Muscle layer of duodenum (tissue), 2 donors: Measurements from ENCODE around the gene ZC3H18.

Experiments
- H3K27ac ChIP-seq: one replicate; pipeline ENCODE4 v1.7.0; 2013; ENCODE audit warnings: mild to moderate bottlenecking, low read length
- H3K27me3 ChIP-seq: one replicate; pipeline ENCODE4 v1.7.0; 2013; ENCODE audit warnings: low read depth, mild to moderate bottlenecking, control low read depth, low read length
- H3K36me3 ChIP-seq, 2 donors: one replicate each; pipeline ENCODE4 v1.7.0; 2013; ENCODE audit warnings: low read length in 2 of 2, control low read depth in 1 of 2, mild to moderate bottlenecking in 1 of 2; ENCODE audit not compliant: insufficient read depth in 2 of 2, control insufficient read depth in 1 of 2
- H3K4me1 ChIP-seq, 2 donors: one replicate each; pipeline ENCODE4 v1.7.0; 2013; ENCODE audit warnings: low read length in 2 of 2, mild to moderate bottlenecking in 2 of 2, control low read depth in 1 of 2, moderate library complexity in 1 of 2; ENCODE audit not compliant: insufficient read depth in 2 of 2, control insufficient read depth in 1 of 2
- H3K4me3 ChIP-seq, 2 donors: one replicate each; pipeline ENCODE4 v1.7.0; 2013; ENCODE audit warnings: low read length in 2 of 2, low read depth in 1 of 2, mild to moderate bottlenecking in 1 of 2
- H3K9me3 ChIP-seq, 2 donors: one replicate each; pipeline ENCODE4 v1.7.0; 2013; ENCODE audit warnings: low read length in 2 of 2, control low read depth in 1 of 2, mild to moderate bottlenecking in 1 of 2; ENCODE audit not compliant: control insufficient read depth in 1 of 2
- donor health status: healthy.

The ZC3H18 gene

DNA sequence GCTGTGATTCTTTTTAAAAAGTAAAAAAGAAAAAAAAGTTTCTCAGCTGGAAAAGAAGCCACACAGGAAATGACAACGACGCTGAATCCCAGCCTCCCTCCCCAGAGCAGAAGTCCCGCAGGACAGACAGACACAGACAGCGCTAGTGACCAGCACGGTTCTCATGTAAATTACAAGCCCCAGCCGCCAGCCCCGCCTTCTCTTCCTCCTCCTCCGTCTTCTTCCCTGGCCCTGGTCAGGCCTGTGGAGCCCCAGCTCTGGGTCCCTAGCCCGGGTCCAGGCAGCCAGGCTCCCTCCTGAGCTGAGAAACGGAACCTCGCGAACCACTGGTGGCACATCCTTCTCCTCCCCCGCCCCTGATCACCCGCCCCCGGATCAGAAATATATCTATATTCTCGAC lies 61.2 kb downstream of the ZC3H18 start:
- Histone ChIP-seq H3K4me1 (peaks cover 0 to 16% of the 10 kb centered on the region in 2 donors), H3K9me3 (no peaks in the 10 kb centered on the region), H3K36me3 (peaks cover 13 to 61% of the 10 kb centered on the region in 2 donors), H3K4me3 (no peak overlapping the region), H3K27ac (no peak overlapping the region), H3K27me3 (no peaks in the 10 kb centered on the region)

- H3K27me3 ChIP-seq, result no peaks in the 10 kb centered on the region
- H3K27ac ChIP-seq, result no peak overlapping the region
- no peaks in the 10 kb centered on the region for H3K9me3 ChIP-seq
- peaks cover 9 to 55% of the 10 kb centered on the region in 2 donors for H3K36me3 ChIP-seq
- peaks cover 0 to 16% of the 10 kb centered on the region in 2 donors for H3K4me1 ChIP-seq
- H3K4me3 ChIP-seq, result no peak overlapping the region
These were observed 61.9 kb downstream of the ZC3H18 start for GRCh38 chr16:88631920-88632586.

- peaks cover 0 to 16% of the 10 kb centered on the region in 2 donors for H3K4me1 ChIP-seq
- H3K9me3 ChIP-seq, result no peaks in the 10 kb centered on the region
- H3K27me3 ChIP-seq, result no peaks in the 10 kb centered on the region
- no peak overlapping the region for H3K27ac ChIP-seq
- no peak overlapping the region for H3K4me3 ChIP-seq
- H3K36me3 ChIP-seq, result peaks cover 5 to 50% of the 10 kb centered on the region in 2 donors
These were observed 62.4 kb downstream of the ZC3H18 start for GRCh38 chr16:88632587-88632930.

DNA sequence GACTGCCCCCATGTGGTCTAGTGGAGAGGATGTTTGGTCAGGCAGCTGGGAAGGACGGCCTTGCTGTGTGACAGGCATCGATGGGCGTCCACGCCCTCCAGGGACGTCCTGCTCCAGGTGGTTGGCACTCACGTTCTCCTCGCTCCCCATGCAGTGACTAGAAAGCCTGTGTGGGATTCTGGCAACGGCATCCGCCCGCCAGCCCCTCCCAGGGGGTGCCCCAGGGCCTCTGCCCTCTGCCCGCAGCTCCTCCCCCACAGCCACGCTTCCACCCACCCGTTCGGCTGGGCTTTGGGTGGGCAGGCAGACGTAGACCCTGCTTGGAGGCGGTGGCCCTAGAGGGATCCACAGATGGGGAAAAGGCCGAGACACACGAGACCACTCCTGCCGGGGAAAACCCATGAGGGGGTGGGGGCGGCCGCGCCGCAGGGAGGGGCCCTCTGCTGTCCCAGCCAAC lies 63.5 kb downstream of the ZC3H18 start:
- Histone ChIP-seq H3K4me1 (peaks cover 0 to 16% of the 10 kb centered on the region in 2 donors), H3K36me3 (peaks cover 0 to 38% of the 10 kb centered on the region in 2 donors), H3K9me3 (no peaks in the 10 kb centered on the region), H3K27me3 (peaks cover 4% of the 10 kb centered on the region), H3K4me3 (peak overlapping the region in 1 of 2 donors; percentile 52), H3K27ac (no peak overlapping the region)

GRCh38 chr16:88634141-88634993 lies 64.2 kb downstream of the ZC3H18 start:
- Histone ChIP-seq H3K27me3 (peaks cover 10% of the 10 kb centered on the region), H3K36me3 (peaks cover 0 to 36% of the 10 kb centered on the region in 2 donors), H3K27ac (no peak overlapping the region), H3K9me3 (no peaks in the 10 kb centered on the region), H3K4me1 (peaks cover 0 to 16% of the 10 kb centered on the region in 2 donors), H3K4me3 (peak overlapping the region; percentile 7 to 52)

DNA sequence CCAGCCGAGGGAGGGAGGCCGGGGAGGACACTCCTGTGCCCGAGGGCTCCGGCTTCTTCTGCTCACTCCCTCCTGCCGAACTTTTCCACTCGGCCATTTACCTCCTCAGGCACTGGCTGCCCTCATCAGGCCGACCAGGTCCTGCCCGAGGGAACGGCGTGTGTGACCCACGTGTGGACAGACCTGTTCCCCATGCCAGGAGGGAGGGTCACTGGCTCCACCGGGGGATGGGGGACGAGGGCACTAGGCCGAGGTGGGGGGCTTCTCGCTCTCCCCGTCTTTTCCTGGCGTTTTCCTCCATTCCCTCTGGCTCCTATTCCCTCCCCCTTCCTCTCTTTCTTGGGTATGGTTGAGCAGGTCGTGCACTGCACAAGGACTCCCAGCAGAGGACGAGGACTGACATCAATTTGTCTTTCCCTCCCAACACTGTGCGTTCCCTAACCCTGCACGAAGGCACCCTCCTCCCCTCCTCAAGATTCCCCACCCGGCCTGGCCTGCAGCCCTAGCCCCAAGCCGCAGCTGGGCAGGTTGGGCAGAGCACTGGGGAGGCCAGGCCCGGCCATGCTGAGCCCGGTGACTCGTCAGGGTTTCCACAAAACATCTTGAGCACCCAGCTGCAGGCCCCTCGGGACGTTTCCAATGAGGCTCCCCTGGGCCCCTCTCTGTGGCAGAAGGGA lies 64.9 kb downstream of the ZC3H18 start:
- Histone ChIP-seq H3K9me3 (no peaks in the 10 kb centered on the region), H3K27me3 (peaks cover 18% of the 10 kb centered on the region), H3K4me1 (peaks cover 0 to 16% of the 10 kb centered on the region in 2 donors), H3K36me3 (peaks cover 0 to 29% of the 10 kb centered on the region in 2 donors), H3K4me3 (peak overlapping the region in 1 of 2 donors; percentile 52), H3K27ac (no peak overlapping the region)

- Histone ChIP-seq H3K27me3 (peaks cover 25% of the 10 kb centered on the region), H3K4me3 (no peak overlapping the region), H3K27ac (no peak overlapping the region), H3K36me3 (peaks cover 0 to 22% of the 10 kb centered on the region in 2 donors), H3K9me3 (no peaks in the 10 kb centered on the region), H3K4me1 (peaks cover 0 to 16% of the 10 kb centered on the region in 2 donors)
These were observed 65.6 kb downstream of the ZC3H18 start for GRCh38 chr16:88635671-88636319.

- Histone ChIP-seq H3K4me3 (no peak overlapping the region), H3K9me3 (no peaks in the 10 kb centered on the region), H3K36me3 (peaks cover 0 to 15% of the 10 kb centered on the region in 2 donors), H3K4me1 (peaks cover 0 to 16% of the 10 kb centered on the region in 2 donors), H3K27me3 (peaks cover 26% of the 10 kb centered on the region), H3K27ac (no peak overlapping the region)
These were observed 66.5 kb downstream of the ZC3H18 start for GRCh38 chr16:88636488-88637265.

DNA sequence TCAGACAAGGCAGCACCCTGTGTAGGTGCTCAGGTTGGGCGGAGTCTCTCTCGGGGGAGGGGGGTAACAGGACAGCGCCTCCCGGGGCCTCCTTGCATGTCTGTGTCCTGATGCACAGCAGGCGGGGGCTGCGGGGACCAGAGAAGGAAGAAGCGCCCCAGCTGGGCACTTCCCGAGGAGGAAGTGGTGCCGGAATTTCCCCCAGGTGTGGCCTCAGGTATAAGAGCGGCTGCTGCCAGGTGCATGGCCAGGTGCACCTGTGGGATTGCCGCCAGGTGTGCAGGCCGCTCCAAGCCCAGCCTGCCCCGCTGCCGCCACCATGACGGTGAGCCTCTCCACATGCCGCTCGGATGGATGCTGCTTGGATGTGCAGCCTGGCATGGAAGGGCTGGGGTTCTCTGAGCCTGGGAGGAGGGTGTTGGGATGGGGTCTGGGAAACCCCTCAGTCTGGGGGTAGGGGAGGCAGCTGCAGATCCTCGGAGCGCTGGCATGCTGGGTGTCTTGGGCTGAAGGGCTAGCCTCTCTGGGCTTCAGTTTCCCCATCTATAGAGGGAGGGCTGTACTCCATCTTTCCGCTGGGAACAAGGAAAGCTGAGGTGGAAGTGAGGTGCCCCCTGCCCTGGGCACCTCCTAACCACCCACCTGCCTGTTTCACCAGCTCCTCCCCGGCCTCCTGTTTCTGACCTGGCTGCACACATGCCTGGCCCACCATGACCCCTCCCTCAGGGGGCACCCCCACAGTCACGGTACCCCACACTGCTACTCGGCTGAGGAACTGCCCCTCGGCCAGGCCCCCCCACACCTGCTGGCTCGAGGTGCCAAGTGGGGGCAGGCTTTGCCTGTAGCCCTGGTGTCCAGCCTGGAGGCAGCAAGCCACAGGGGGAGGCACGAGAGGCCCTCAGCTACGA lies 68.4 kb downstream of the ZC3H18 start, which contains the start of gene IL17C:
IL17C (plus strand) TSS at position 250 of the 908 bp plus-strand sequence; CDS start at position 320, 70 bp downstream.
- H3K27ac ChIP-seq, result no peak within 1 kb of the TSS
- peaks cover 26% of the 10 kb centered on the region for H3K27me3 ChIP-seq
- peaks cover 0 to 16% of the 10 kb centered on the region in 2 donors for H3K4me1 ChIP-seq
- peaks cover 0 to 6% of the 10 kb centered on the region in 2 donors for H3K36me3 ChIP-seq
- H3K9me3 ChIP-seq, result no peaks in the 10 kb centered on the region
- H3K4me3 ChIP-seq, result no peak within 1 kb of the TSS
